HepG2 (cell line): ENCODE results near the gene BTG4. TPM values are rescaled to one million over a fixed set of nuclear protein-coding genes. Genes with fewer than 3 reads are reported as not detected.

Experiments
- ATAC-seq: fragments of 200-7000 bp; cut with Tn5 transposase; 3 replicates; pipeline ENCODE4 v1.9.1; 2020; ENCODE audit warnings: mild to moderate bottlenecking, moderate library complexity
- BruUV-seq: library from RNA; stranded (reverse); fragments of 400-500 nt; replicated peaks from 2 replicates; lab custom pipeline; 2021; lab: Mats Ljungman, UMichigan
- CTCF ChIA-PET: fragments of 300-600 bp; formaldehyde crosslinking; extraction: SDS; loops from one replicate; lab custom pipeline; 2021; ENCODE audit warnings: low total read pairs, inconsistent platforms, low intra/inter-chr PET ratio; lab: Yijun Ruan, JAX
- POLR2A ChIA-PET: fragments of 350-600 bp; sonication (Branson Sonifier 250); formaldehyde crosslinking; loops from one replicate; lab custom pipeline; 2020; ENCODE audit warnings: antibody characterized with exemption, inconsistent platforms; lab: Yijun Ruan, JAX
- DNase-seq: peaks from one replicate; pipeline ENCODE4 v3.0.0-alpha.2; 2015; ENCODE audit warnings: low spot score
- FAIRE-seq: peaks from 3 replicates; lab custom pipeline; 2011; peaks lifted over from hg19 to GRCh38; lab: Jason Lieb, UNC
- H2AFZ ChIP-seq: one replicate; pipeline ENCODE4 v1.6.1; 2011; ENCODE audit warnings: low read length, inconsistent platforms
- H3K27ac ChIP-seq: fragments of 300-600 bp; 3 replicates; pipeline ENCODE4 v1.8.0; 2011; ENCODE audit warnings: mixed run types, mild to moderate bottlenecking, mixed read lengths, low read length, inconsistent platforms; ENCODE audit not compliant: insufficient read depth; ENCODE audit errors: extremely low read length
- H3K27me3 ChIP-seq, 2 experiments: fragments of 200-600 bp in 1 of 2; 2 replicates in 1 of 2; 3 replicates in 1 of 2; pipeline versions ENCODE4 v1.6.0 to v1.8.0; 2011; ENCODE audit warnings: low read length in 2 of 2, mild to moderate bottlenecking in 2 of 2, moderate library complexity in 2 of 2, inconsistent platforms in 1 of 2; ENCODE audit not compliant: insufficient read depth in 2 of 2, control insufficient read depth in 1 of 2
- H3K36me3 ChIP-seq, 2 experiments: fragments of 200-600 bp in 1 of 2; replicated peaks in 1 of 2; 2 replicates in 1 of 2; 3 replicates in 1 of 2; pipeline versions ENCODE4 v1.5.1 to v1.8.0; 2011; ENCODE audit warnings: low read length in 2 of 2, inconsistent platforms in 1 of 2; ENCODE audit not compliant: insufficient read depth in 2 of 2, control insufficient read depth in 1 of 2
- H3K4me1 ChIP-seq: 2 replicates; pipeline ENCODE4 v1.5.1; 2012; ENCODE audit warnings: low read length, inconsistent platforms; ENCODE audit not compliant: insufficient read depth
- H3K4me2 ChIP-seq: 2 replicates; pipeline ENCODE4 v1.6.0; 2011; ENCODE audit warnings: low read depth, low read length, inconsistent platforms
- H3K4me3 ChIP-seq, 3 experiments: fragments of 200-600 bp in 1 of 3; sonication (generic), shearing (Covaris generic) in 1 of 3; replicated peaks in 1 of 3; 2 replicates each; pipeline ENCODE4 v1.5.1; 2011 to 2016; ENCODE audit warnings: low read length in 3 of 3, inconsistent platforms in 2 of 3, low read depth in 2 of 3, mild to moderate bottlenecking in 2 of 3, control low read depth in 1 of 3, mixed read lengths in 1 of 3; ENCODE audit not compliant: insufficient read depth in 1 of 3
- H3K79me2 ChIP-seq: one replicate; pipeline ENCODE4 v1.6.1; 2011; ENCODE audit warnings: low read length, inconsistent platforms; ENCODE audit not compliant: insufficient read depth
- H3K9ac ChIP-seq: 2 replicates; pipeline ENCODE4 v1.6.0; 2011; ENCODE audit warnings: mild to moderate bottlenecking, low read depth, low read length, inconsistent platforms; ENCODE audit not compliant: insufficient read depth
- H3K9me3 ChIP-seq: 2 replicates; pipeline ENCODE4 v1.5.1; 2012; ENCODE audit warnings: mild to moderate bottlenecking, low read length
- H4K20me1 ChIP-seq: 2 replicates; pipeline ENCODE4 v1.6.0; 2011; ENCODE audit warnings: inconsistent platforms, mild to moderate bottlenecking, low read length, moderate library complexity; ENCODE audit not compliant: insufficient read depth
- EZH2 ChIP-seq: conservative IDR thresholded peaks from 2 replicates; pipeline ENCODE4 v1.6.1; 2012; ENCODE audit warnings: mild to moderate bottlenecking, low read depth, low read length, moderate library complexity
- SUZ12 ChIP-seq: fragments of 150-350 bp; IDR thresholded peaks from 2 replicates; pipeline ENCODE4 v1.6.1; 2014; ENCODE audit warnings: low read depth, low read length
- ZMAT3 ChIP-seq: sonication (generic); formaldehyde crosslinking; conservative IDR thresholded peaks from 2 replicates; pipeline ENCODE4 v1.7.0; 2021; ENCODE audit warnings: missing genetic modification reagents
- ZNF225 ChIP-seq: sonication (generic); formaldehyde crosslinking; IDR thresholded peaks from 2 replicates; pipeline ENCODE4 v1.4.0; 2020; ENCODE audit warnings: mild to moderate bottlenecking, missing genetic modification reagents
- ZNF430 ChIP-seq: sonication (generic); formaldehyde crosslinking; IDR thresholded peaks from 2 replicates; pipeline ENCODE4 v1.9.0; 2021; ENCODE audit warnings: mild to moderate bottlenecking, missing genetic modification reagents
- ZNF713 ChIP-seq: sonication (generic); formaldehyde crosslinking; IDR thresholded peaks from 2 replicates; pipeline ENCODE4 v1.4.0; 2020; ENCODE audit warnings: mild to moderate bottlenecking, missing genetic modification reagents
- WGBS: methylation state at CpG from one replicate; pipeline ENCODE4 v1.1.6; 2017; ENCODE audit warnings: low lambda C conversion rate; 5-methylcytosine and 5-hydroxymethylcytosine counted together
- in situ Hi-C: cut with HindIII; loops from 2 replicates; pipeline ENCODE4 v1.10.0; 2017; ENCODE audit warnings: low pct_unique_long_range_greater_than_20kb; ENCODE audit not compliant: extremely low pct_ligation_motif_present
- intact Hi-C: fragments of 100-400 bp; cut with micrococcal nuclease; formaldehyde crosslinking; loops from one replicate; pipeline ENCODE4 v1.10.0; 2022; ENCODE audit not compliant: unreplicated experiment
- polyA plus RNA-seq, 8 experiments: library from polyadenylated mRNA; depleted of rRNA in 3 of 8; stranded (reverse) in 7 of 8; unstranded in 1 of 8; fragments of >200 nt; fragmentation: Illumina TruSeq in 4 of 8; extraction: Trizol in 4 of 8; gene quantifications; 2 replicates each; pipeline versions ENCODE4 v1.2.1 to v1.2.3, GENCODE V29; 2011 to 2016; ENCODE audit warnings: low read depth in 4 of 8, missing spikeins in 1 of 8, mixed read lengths in 1 of 8; ENCODE audit not compliant: insufficient read depth in 1 of 8
- total RNA-seq, 5 experiments: library from RNA; depleted of rRNA; stranded (reverse); fragments of >200 nt; fragmentation: Illumina TruSeq; extraction: Trizol; gene quantifications; 2 replicates each; pipeline ENCODE4 v1.2.3, GENCODE V29; 2016; ENCODE audit warnings: low read depth in 1 of 5
- TF ChIP-seq, protein P1 (sequence below): sonication (generic); formaldehyde crosslinking; IDR thresholded peaks from 2 replicates; pipeline ENCODE4 v1.5.0; 2020; ENCODE audit warnings: missing genetic modification reagents
- TF ChIP-seq, protein P2 (sequence below), 2 experiments: sonication (generic) in 1 of 2; formaldehyde crosslinking in 1 of 2; IDR thresholded peaks; 2 replicates each; pipeline versions ENCODE4 v1.5.1 to v1.6.1; 2011 to 2020; ENCODE audit warnings: borderline replicate concordance in 1 of 2, low read depth in 1 of 2, low read length in 1 of 2, mild to moderate bottlenecking in 1 of 2, missing genetic modification reagents in 1 of 2, moderate library complexity in 1 of 2

BTG4 gene
- total and polyA plus RNA-seq, 2 of the 13 experiments (the other 11 are each of a cell fraction or from before 2014, with no cell fraction given) = not detected

DNA sequence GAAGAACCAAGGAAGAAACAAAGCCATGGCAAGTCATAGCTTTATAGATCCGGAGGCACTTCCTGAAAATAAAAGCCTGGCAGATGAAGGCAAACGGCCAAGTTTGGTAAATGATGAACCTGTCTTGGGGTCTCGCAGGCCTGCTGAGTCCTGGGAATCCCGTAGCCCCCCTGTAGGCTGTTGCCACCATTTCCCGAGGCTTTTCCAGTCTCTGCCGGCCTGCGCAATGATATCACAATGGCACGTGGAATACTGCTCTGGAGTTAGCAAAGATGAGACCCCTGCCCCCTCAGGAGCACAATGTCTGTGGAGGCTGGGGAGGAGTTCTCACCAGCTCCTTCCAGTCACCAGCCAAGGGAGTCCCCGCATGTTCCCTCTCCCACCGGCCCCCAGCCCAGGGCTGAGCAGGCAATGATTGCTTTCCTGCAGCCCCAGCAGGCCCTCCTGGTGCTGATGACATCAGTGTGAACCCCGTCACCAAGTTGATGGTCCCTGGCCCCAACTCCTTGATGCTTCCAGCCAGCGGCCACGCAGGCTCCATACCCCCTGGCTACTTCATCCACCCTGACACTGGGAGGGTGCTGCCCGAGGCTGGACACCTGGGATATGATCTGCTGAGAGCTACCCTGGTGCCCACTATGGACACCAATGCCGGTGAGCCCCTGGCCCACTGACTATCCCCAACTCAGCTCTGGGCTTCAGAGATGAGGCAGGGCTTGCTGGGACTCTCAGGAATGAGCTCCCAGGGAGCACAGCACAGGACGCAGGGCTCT, 55.9 kb downstream of the BTG4 start:
- intact Hi-C loops (loop anchor here (5.0 kb wide), 1 partner anchor 126 kb away; no protein-coding TSS in a partner anchor), in situ Hi-C loops (loop anchor here (10.0 kb wide), 1 partner anchor 379 kb away; no protein-coding TSS in a partner anchor)
- Histone ChIP-seq H3K4me2 (no peak overlapping the region), H3K27ac (no peak overlapping the region), H3K27me3 (peaks cover 6 to 48% of the 10 kb centered on the region in 2 experiments; a peak in 4 of 5 replicates), H3K36me3 (no peaks in the 10 kb centered on the region), H2AFZ (no peak overlapping the region), H3K9me3 (no peaks in the 10 kb centered on the region), H3K4me3 (no peak overlapping the region), H3K4me1 (peaks cover 22% of the 10 kb centered on the region), H3K9ac (no peak overlapping the region), H3K79me2 (no peaks in the 10 kb centered on the region), H4K20me1 (no peaks in the 10 kb centered on the region)
- DNase-seq (no peak), ATAC-seq (no peak), FAIRE-seq (no peak)
- no TSS peak for BruUV-seq
- POLR2A ChIA-PET = no interaction called here
- TF ChIP-seq, protein P1, sequence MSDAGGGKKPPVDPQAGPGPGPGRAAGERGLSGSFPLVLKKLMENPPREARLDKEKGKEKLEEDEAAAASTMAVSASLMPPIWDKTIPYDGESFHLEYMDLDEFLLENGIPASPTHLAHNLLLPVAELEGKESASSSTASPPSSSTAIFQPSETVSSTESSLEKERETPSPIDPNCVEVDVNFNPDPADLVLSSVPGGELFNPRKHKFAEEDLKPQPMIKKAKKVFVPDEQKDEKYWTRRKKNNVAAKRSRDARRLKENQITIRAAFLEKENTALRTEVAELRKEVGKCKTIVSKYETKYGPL (CRISPR knock-in tag) = no peak
- TF ChIP-seq, protein P2, sequence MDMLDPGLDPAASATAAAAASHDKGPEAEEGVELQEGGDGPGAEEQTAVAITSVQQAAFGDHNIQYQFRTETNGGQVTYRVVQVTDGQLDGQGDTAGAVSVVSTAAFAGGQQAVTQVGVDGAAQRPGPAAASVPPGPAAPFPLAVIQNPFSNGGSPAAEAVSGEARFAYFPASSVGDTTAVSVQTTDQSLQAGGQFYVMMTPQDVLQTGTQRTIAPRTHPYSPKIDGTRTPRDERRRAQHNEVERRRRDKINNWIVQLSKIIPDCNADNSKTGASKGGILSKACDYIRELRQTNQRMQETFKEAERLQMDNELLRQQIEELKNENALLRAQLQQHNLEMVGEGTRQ (IDR thresholded peaks at IDR 0.05; ENCODE audit: low read depth, low read length) = no peak
- TF ChIP-seq, protein P2 (CRISPR knock-in tag; IDR thresholded peaks at IDR 0.05; ENCODE audit: borderline replicate concordance) = no peak
- TF ChIP-seq SUZ12 = no peak
- no peak for TF ChIP-seq EZH2
- TF ChIP-seq ZNF225 (CRISPR knock-in tag) = no peak
- TF ChIP-seq ZNF713 = no peak
- no peak for TF ChIP-seq ZNF430 (CRISPR knock-in tag)
- no peak for TF ChIP-seq ZMAT3 (CRISPR knock-in tag)
- CTCF ChIA-PET = no interaction called here
- 30% methylated on average over 4 of the region's 16 CpGs for WGBS
